Measurements from ENCODE around the gene LAIR1.

Gene LAIR1

DNA sequence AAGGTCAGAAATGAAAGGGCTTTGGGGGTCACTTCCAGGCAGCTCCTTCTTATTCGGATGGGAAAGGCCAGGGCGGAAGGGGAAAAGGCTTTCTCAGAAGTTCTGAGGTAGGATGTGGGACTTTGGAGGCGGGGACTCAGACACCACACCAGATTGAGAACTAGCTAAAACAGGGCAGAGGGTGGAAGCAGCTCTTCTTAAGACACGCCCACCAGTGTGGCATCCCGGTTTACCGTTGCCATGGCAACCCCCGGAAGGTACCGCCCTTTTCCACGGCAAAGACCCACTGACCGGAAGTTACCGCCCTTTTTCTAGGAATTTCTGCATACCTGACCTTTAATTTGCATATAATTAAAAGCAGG, 48.0 kb downstream of the LAIR1 start:
- peak; percentile 18 for DNase-seq

DNA sequence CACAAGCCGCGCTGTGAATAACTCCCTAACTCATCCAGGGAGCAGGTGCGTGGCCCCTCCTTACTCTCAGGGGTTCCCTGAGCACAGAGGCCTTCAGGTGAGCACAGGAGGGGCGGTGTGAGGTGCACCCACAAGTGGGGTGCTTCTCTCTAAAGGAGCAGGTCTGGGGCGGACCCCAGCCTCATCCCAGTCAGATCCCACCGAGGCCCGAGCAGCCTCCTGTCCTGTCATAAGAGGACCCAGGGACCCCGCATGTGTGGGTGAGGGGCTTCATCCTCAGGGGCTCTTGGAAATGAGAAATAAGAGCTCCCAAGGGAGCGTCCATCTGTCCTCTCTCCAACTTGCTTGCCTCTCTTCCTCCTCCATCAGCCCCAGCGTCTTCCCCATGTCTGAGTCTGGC, 48.8 kb downstream of the LAIR1 start:
- no peak for DNase-seq

DNA sequence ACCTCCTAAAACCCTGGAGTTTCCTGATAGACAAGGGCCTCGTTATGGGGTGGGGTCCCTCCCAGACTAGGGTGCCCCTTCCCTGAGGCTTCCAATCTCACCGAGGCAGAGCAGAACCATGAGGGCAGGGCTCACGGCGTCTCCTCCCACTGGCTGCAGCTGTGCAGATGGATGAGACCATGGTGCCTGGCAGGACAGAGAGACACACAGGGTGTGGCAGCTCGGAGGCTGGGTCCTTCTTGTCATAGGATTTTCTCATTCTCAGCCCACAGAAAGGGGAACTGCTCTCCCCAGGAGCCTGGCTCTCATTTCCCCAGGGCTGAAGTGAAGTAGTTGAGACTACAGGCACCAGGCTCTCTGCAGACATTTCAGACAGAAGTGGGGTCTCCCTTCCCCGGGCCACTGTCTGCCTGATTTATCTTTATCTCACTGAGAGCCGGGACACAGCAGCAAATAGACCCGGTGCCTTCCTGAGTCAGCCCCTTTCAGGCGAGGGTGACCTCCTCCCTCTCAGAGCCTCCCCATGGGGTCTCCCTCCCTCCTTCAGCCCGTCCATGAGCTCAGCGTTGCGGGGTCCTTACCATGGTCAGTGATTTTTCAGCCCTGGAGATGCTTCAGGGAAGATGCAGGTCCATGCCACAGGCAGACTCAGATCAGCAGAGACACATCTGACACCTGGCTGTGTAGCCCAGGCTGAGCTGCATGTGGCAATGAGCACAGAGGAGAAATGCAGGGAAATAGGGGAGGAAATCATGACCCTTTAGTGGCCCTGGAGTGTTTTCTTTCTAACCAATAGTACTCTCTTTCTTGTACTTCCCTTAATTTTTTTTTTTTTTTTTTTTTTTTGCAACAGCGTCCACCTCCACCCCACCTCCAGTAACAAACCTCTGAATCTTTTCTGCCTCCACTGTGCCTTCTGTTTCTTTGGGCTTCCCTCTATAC, 52.0 kb downstream of the LAIR1 start, which contains the start of gene LILRA5:
Gene LILRA5, minus strand, starts transcription at position 731 of the 942 bp plus-strand sequence. Its CDS starts 147 bp downstream, at position 584.
- DNase-seq: no peak

DNA sequence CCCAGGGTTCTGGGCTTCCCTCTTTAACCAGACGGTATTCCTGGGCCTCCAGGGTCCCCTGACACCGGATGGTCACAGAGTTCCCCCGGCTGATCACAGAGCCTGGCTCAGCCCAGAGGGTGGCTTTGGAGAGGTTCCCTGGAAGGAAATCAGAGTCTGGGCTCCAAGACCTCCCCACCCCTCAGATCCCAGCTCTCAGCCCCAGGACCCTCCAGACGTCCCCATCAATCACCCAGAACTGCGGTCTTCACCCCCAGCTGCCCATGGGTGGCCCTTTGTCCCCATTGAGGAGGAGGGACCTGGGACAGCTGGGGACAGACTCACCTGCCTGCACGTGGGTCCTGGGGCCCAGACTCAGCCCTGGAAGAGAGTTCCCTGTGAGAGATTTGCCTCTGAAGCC, 52.7 kb downstream of the LAIR1 start:
- no peak for DNase-seq

DNA sequence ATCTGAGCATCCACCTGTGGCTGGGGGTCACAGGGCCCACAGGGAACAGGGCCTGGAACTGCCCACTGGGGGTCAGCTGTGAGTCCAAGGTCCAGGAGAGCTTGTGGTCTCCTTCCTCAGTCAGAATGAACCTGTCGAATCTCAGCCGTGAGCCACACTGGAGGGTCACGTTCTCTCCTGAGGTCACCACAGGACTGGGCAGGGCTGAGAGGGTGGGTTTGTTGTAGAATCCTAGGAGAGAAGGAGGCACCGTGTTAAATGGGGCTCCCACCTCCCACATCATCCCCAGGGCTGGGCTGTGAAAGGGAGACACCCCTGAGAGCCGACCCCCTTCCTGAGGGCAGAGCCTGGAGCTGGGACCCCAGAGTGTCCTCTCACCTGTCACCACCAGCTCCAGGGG, 53.2 kb downstream of the LAIR1 start:
- no peak for DNase-seq

DNA sequence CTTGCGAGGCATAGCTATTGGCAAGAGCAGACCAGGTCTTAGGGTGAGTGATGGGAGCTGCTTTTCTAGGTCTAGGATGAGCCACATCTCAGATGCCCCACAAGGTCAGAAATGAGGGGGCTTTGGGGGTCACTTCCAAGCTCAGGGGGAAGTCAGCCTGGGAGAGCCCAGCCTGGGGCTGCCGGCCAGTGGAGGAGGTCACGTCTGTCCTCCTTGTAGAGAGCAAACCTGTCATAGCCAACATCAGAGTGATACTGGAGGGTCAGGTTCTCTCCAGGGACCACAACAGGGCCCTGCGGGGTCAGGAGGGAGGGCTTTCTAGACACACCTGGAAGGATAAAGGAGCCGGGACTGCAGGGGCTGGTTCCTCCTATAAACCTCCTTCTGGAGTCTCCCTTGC, 54.2 kb downstream of the LAIR1 start:
- DNase-seq: no peak

DNA sequence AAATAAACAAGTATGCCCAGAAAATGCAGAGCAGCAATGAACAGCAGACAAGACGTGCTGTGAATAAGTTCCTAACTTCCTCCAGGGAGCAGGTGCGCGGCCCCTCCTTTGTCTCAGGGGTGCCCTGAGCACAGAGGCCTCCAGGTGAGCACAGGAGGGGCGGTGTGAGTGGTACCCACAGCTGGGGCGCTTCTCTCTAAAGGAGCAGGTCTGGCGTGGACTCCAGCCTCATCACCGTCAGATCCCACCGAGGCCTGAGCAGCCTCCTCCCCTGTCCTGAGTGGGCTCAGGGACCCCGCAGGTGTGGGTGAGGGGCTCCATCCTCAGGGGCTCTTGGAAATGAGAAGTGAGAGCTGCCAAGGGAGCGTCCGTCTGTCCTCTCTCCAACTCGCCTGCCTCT, 54.9 kb downstream of the LAIR1 start:
- no peak for DNase-seq

DNA sequence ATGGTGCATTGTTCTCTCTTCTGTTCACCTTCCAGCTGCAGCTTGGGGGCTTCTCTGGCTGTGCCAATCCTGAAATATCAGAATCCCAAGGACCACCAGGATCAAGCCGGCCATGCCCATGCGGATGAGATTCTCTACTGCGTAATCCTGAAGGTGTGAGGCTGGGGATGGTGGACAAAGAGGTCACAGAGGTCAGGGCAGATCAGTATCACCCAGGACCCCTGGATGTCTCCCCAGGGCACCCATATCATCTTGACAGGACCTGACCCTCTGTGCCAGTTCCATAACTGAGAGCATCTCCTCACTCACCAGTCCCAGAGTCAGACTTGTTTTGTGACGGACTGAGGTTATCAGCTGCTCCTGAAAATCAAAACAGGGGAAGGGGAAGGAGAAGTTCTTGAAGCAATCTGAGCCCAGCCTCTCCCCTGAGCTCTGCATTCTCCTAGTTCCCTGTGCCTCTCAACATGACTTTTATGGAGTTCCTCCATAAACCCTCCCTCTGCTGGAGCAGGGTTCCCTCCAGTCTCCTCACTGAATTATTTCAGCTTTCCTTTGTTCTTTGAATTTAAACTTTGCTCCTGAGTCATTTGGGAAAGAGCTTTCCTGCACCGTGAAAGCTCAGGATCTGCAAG, 57.2 kb downstream of the LAIR1 start:
- DNase-seq: no peak

DNA sequence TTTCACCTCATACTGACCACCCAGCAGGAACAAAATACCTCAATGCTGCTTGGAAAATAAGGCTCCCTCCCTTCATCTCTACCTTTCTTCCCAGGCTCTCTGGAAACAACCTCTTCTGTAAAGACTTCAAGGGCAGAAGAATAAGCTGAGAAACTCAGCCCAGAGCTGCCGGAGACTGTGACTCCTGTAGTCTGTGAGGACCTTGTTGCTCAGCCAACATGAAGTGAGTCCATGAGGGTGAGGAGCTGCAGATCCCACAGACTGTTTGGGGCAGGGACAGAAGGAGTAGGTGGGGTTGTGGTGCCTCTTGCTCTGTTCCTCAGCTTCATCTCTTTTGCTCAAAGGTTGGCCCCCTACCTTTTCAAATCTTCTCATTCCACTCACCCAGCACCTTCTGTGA, 59.6 kb downstream of the LAIR1 start:
- DNase-seq: no peak

DNA sequence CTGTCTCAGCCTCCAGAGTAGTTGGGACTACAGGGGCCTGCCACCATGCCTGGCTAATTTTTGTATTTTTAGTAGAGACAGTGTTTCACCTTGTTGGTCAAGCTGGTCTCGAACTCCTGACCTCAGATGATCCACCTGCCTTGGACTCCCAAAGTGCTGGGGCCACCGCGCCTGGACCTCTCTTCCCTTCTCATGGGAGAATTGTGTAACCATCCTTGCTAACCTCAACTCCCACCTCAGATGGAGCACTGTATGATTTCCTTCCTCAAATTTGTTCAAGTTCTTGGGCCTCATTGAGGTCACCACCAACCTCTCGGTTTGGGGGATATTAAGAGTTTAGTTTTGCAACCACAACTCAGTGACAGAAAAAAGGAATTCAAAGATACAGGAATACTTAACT, 62.5 kb downstream of the LAIR1 start:
- no peak for DNase-seq
